HG03039 (cell line): ENCODE results near the gene FCRL2.
"Not testable (repeated sequence)": the region's sequence is repeated elsewhere in the genome, so short reads cannot be mapped to it uniquely, and the experiment has no call there.

Experiments used
- ATAC-seq: cut with Tn5 transposase; IDR thresholded peaks from one replicate; pipeline ENCODE4 v1.9.1; 2021; ENCODE audit warnings: mild to moderate bottlenecking, moderate library complexity; ENCODE audit not compliant: unreplicated experiment

Gene FCRL2

GRCh38 chr1:157753611-157754010 lies 23.3 kb downstream of the FCRL2 start:
- ATAC-seq: no peak

- ATAC-seq: no peak
Observed at GRCh38 chr1:157751283-157751682, 25.6 kb downstream of the FCRL2 start.

GRCh38 chr1:157748262-157748817 lies 28.6 kb downstream of the FCRL2 start:
- no peak for ATAC-seq

GRCh38 chr1:157739229-157739901 lies 37.6 kb downstream of the FCRL2 start:
- no peak for ATAC-seq

GRCh38 chr1:157735991-157736390 lies 40.9 kb downstream of the FCRL2 start:
- ATAC-seq: not testable (repeated sequence)

GRCh38 chr1:157734321-157734720 lies 42.6 kb downstream of the FCRL2 start:
- no peak for ATAC-seq

GRCh38 chr1:157732755-157733154 lies 44.2 kb downstream of the FCRL2 start:
- ATAC-seq: no peak

GRCh38 chr1:157725221-157725577 lies 51.7 kb downstream of the FCRL2 start:
- ATAC-seq: no peak

- ATAC-seq: no peak
Observed at GRCh38 chr1:157724537-157725220, 52.3 kb downstream of the FCRL2 start.

- no peak for ATAC-seq
Observed at GRCh38 chr1:157723157-157723556, 53.8 kb downstream of the FCRL2 start.

- ATAC-seq: no peak
Observed at GRCh38 chr1:157721985-157722384, 54.9 kb downstream of the FCRL2 start.

GRCh38 chr1:157715736-157716135 lies 61.2 kb downstream of the FCRL2 start:
- ATAC-seq: no peak

- ATAC-seq: no peak
Observed at GRCh38 chr1:157711802-157712201, 65.1 kb downstream of the FCRL2 start.

GRCh38 chr1:157704878-157705277 lies 72.1 kb downstream of the FCRL2 start:
- ATAC-seq: no peak

GRCh38 chr1:157703981-157704380 lies 73.0 kb downstream of the FCRL2 start:
- no peak for ATAC-seq

GRCh38 chr1:157702308-157702825 lies 74.6 kb downstream of the FCRL2 start:
- no peak for ATAC-seq

GRCh38 chr1:157700732-157701131 lies 76.2 kb downstream of the FCRL2 start, which contains the start of gene FCRL3:
FCRL3 (minus strand) TSS chr1:157700769; CDS start chr1:157700489, 280 bp downstream.
- no peak for ATAC-seq

GRCh38 chr1:157700305-157700704 lies 76.6 kb downstream of the FCRL2 start:
- ATAC-seq: no peak

- ATAC-seq: no peak
Observed at GRCh38 chr1:157697781-157698569, 79.0 kb downstream of the FCRL2 start.

GRCh38 chr1:157696966-157697628 lies 79.8 kb downstream of the FCRL2 start:
- no peak for ATAC-seq
